ENCODE results near the gene LRAT. TPM values are rescaled to one million over a fixed set of nuclear protein-coding genes. Genes with fewer than 3 reads are reported as not detected.
"Not testable (repeated sequence)": the region's sequence is repeated elsewhere in the genome, so short reads cannot be mapped to it uniquely, and the experiment has no call there.

LRAT gene
- total and polyA plus RNA-seq, 4 donors = 0.27 to 0.50 TPM; not detected in 2

- H3K4me3 ChIP-seq (ENCODE audit: low read length in 2 of 2) = no peak overlapping the region
- no peaks in the 10 kb centered on the region for H3K36me3 ChIP-seq (ENCODE audit: control insufficient read depth in 1 of 2, insufficient read depth in 2 of 2, low read length in 1 of 2)
- no peaks in the 10 kb centered on the region for H3K27me3 ChIP-seq (ENCODE audit: control insufficient read depth in 1 of 2, insufficient read depth in 2 of 2, low read length in 1 of 2)
- no peak overlapping the region for H3K27ac ChIP-seq (ENCODE audit: low read depth in 1 of 2, low read length in 2 of 2)
- H3K9me3 ChIP-seq (ENCODE audit: control insufficient read depth, low read length) = no peaks in the 10 kb centered on the region
- no peak for DNase-seq
- intact Hi-C loops (cut with DNase I) = no loop called here
- H3K4me1 ChIP-seq (ENCODE audit: control insufficient read depth in 1 of 2, insufficient read depth in 2 of 2, low read length in 2 of 2) = no peaks in the 10 kb centered on the region
- no peak for ATAC-seq (ENCODE audit: low FRiP score)
Measured at GRCh38 chr4:154722262-154722661, 21.5 kb upstream of the LRAT start.

GRCh38 chr4:154723601-154724000 lies 20.2 kb upstream of the LRAT start:
- ATAC-seq (ENCODE audit: low FRiP score); H3K27me3 ChIP-seq (ENCODE audit: control insufficient read depth in 1 of 2, insufficient read depth in 2 of 2, low read length in 1 of 2); intact Hi-C loops (cut with DNase I); DNase-seq; H3K9me3 ChIP-seq (ENCODE audit: control insufficient read depth, low read length); H3K36me3 ChIP-seq (ENCODE audit: control insufficient read depth in 1 of 2, insufficient read depth in 2 of 2, low read length in 1 of 2); H3K4me1 ChIP-seq (ENCODE audit: control insufficient read depth in 1 of 2, insufficient read depth in 2 of 2, low read length in 2 of 2); H3K27ac ChIP-seq (ENCODE audit: low read depth in 1 of 2, low read length in 2 of 2); H3K4me3 ChIP-seq (ENCODE audit: low read length in 2 of 2): not testable (repeated sequence)
- WGBS, 2 donors = 77 to 81% methylated on average over 7 of the region's 7 CpGs

- H3K4me1 ChIP-seq (ENCODE audit: control insufficient read depth in 1 of 2, insufficient read depth in 2 of 2, low read length in 2 of 2) = no peaks in the 10 kb centered on the region
- H3K27ac ChIP-seq (ENCODE audit: low read depth in 1 of 2, low read length in 2 of 2) = no peak overlapping the region
- no peak for DNase-seq
- H3K27me3 ChIP-seq (ENCODE audit: control insufficient read depth in 1 of 2, insufficient read depth in 2 of 2, low read length in 1 of 2) = no peaks in the 10 kb centered on the region
- 42 to 46% methylated on average over 1 of the region's 1 CpG for WGBS, 2 donors
- H3K4me3 ChIP-seq (ENCODE audit: low read length in 2 of 2) = no peak overlapping the region
- intact Hi-C loops (cut with DNase I) = no loop called here
- no peaks in the 10 kb centered on the region for H3K36me3 ChIP-seq (ENCODE audit: control insufficient read depth in 1 of 2, insufficient read depth in 2 of 2, low read length in 1 of 2)
- no peak for ATAC-seq (ENCODE audit: low FRiP score)
- H3K9me3 ChIP-seq (ENCODE audit: control insufficient read depth, low read length) = no peaks in the 10 kb centered on the region
Measured at GRCh38 chr4:154727540-154727939, 16.3 kb upstream of the LRAT start.

GRCh38 chr4:154731756-154732155 lies 12.0 kb upstream of the LRAT start:
- ATAC-seq (ENCODE audit: low FRiP score) (no peak), DNase-seq (no peak)
- no peaks in the 10 kb centered on the region for H3K4me1 ChIP-seq (ENCODE audit: control insufficient read depth in 1 of 2, insufficient read depth in 2 of 2, low read length in 2 of 2)
- H3K27ac ChIP-seq (ENCODE audit: low read depth in 1 of 2, low read length in 2 of 2) = no peak overlapping the region
- H3K36me3 ChIP-seq (ENCODE audit: control insufficient read depth in 1 of 2, insufficient read depth in 2 of 2, low read length in 1 of 2) = no peaks in the 10 kb centered on the region
- intact Hi-C loops (cut with DNase I) = no loop called here
- H3K27me3 ChIP-seq (ENCODE audit: control insufficient read depth in 1 of 2, insufficient read depth in 2 of 2, low read length in 1 of 2) = no peaks in the 10 kb centered on the region
- H3K4me3 ChIP-seq (ENCODE audit: low read length in 2 of 2) = no peak overlapping the region
- H3K9me3 ChIP-seq (ENCODE audit: control insufficient read depth, low read length) = peaks cover 2% of the 10 kb centered on the region

- Histone ChIP-seq H3K27me3 (ENCODE audit: control insufficient read depth in 1 of 2, insufficient read depth in 2 of 2, low read length in 1 of 2) (no peaks in the 10 kb centered on the region), H3K4me1 (ENCODE audit: control insufficient read depth in 1 of 2, insufficient read depth in 2 of 2, low read length in 2 of 2) (no peaks in the 10 kb centered on the region), H3K9me3 (ENCODE audit: control insufficient read depth, low read length) (peaks cover 2% of the 10 kb centered on the region), H3K27ac (ENCODE audit: low read depth in 1 of 2, low read length in 2 of 2) (no peak overlapping the region), H3K4me3 (ENCODE audit: low read length in 2 of 2) (no peak overlapping the region), H3K36me3 (ENCODE audit: control insufficient read depth in 1 of 2, insufficient read depth in 2 of 2, low read length in 1 of 2) (no peaks in the 10 kb centered on the region)
- 77 to 85% methylated on average over 4 of the region's 4 CpGs for WGBS, 2 donors
- ATAC-seq (ENCODE audit: low FRiP score) (no peak), DNase-seq (no peak)
- intact Hi-C loops (cut with DNase I) = no loop called here
Measured at GRCh38 chr4:154732669-154733068, 11.1 kb upstream of the LRAT start.

GRCh38 chr4:154736770-154737169 lies 7.0 kb upstream of the LRAT start:
- 47 to 95% methylated on average over 1 of the region's 1 CpG for WGBS, 2 donors
- no peak overlapping the region for H3K27ac ChIP-seq (ENCODE audit: low read depth in 1 of 2, low read length in 2 of 2)
- no peak overlapping the region for H3K4me3 ChIP-seq (ENCODE audit: low read length in 2 of 2)
- no peak for DNase-seq
- no peaks in the 10 kb centered on the region for H3K27me3 ChIP-seq (ENCODE audit: control insufficient read depth in 1 of 2, insufficient read depth in 2 of 2, low read length in 1 of 2)
- no peaks in the 10 kb centered on the region for H3K4me1 ChIP-seq (ENCODE audit: control insufficient read depth in 1 of 2, insufficient read depth in 2 of 2, low read length in 2 of 2)
- no peak for ATAC-seq (ENCODE audit: low FRiP score)
- intact Hi-C loops (cut with DNase I) = no loop called here
- peaks cover 2% of the 10 kb centered on the region for H3K9me3 ChIP-seq (ENCODE audit: control insufficient read depth, low read length)
- H3K36me3 ChIP-seq (ENCODE audit: control insufficient read depth in 1 of 2, insufficient read depth in 2 of 2, low read length in 1 of 2) = no peaks in the 10 kb centered on the region

- DNase-seq = no peak
- no peak for ATAC-seq (ENCODE audit: low FRiP score)
- Histone ChIP-seq H3K4me3 (ENCODE audit: low read length in 2 of 2) (no peak overlapping the region), H3K4me1 (ENCODE audit: control insufficient read depth in 1 of 2, insufficient read depth in 2 of 2, low read length in 2 of 2) (no peaks in the 10 kb centered on the region), H3K36me3 (ENCODE audit: control insufficient read depth in 1 of 2, insufficient read depth in 2 of 2, low read length in 1 of 2) (no peaks in the 10 kb centered on the region), H3K27ac (ENCODE audit: low read depth in 1 of 2, low read length in 2 of 2) (no peak overlapping the region), H3K9me3 (ENCODE audit: control insufficient read depth, low read length) (no peaks in the 10 kb centered on the region), H3K27me3 (ENCODE audit: control insufficient read depth in 1 of 2, insufficient read depth in 2 of 2, low read length in 1 of 2) (no peaks in the 10 kb centered on the region)
- 14 to 26% methylated on average over 2 of the region's 2 CpGs for WGBS, 2 donors
- intact Hi-C loops (cut with DNase I) = no loop called here
Measured at GRCh38 chr4:154738426-154738825, 5.4 kb upstream of the LRAT start.

GRCh38 chr4:154739111-154739510 lies 4.7 kb upstream of the LRAT start:
- intact Hi-C loops (cut with DNase I) = no loop called here
- no peaks in the 10 kb centered on the region for H3K27me3 ChIP-seq (ENCODE audit: control insufficient read depth in 1 of 2, insufficient read depth in 2 of 2, low read length in 1 of 2)
- H3K9me3 ChIP-seq (ENCODE audit: control insufficient read depth, low read length) = no peaks in the 10 kb centered on the region
- no peak overlapping the region for H3K4me3 ChIP-seq (ENCODE audit: low read length in 2 of 2)
- H3K27ac ChIP-seq (ENCODE audit: low read depth in 1 of 2, low read length in 2 of 2) = no peak overlapping the region
- no peaks in the 10 kb centered on the region for H3K36me3 ChIP-seq (ENCODE audit: control insufficient read depth in 1 of 2, insufficient read depth in 2 of 2, low read length in 1 of 2)
- no peaks in the 10 kb centered on the region for H3K4me1 ChIP-seq (ENCODE audit: control insufficient read depth in 1 of 2, insufficient read depth in 2 of 2, low read length in 2 of 2)
- no peak for DNase-seq
- ATAC-seq (ENCODE audit: low FRiP score) = no peak

GRCh38 chr4:154740462-154740861 lies 3.3 kb upstream of the LRAT start:
- Histone ChIP-seq H3K4me1 (ENCODE audit: control insufficient read depth in 1 of 2, insufficient read depth in 2 of 2, low read length in 2 of 2) (no peaks in the 10 kb centered on the region), H3K9me3 (ENCODE audit: control insufficient read depth, low read length) (no peaks in the 10 kb centered on the region), H3K36me3 (ENCODE audit: control insufficient read depth in 1 of 2, insufficient read depth in 2 of 2, low read length in 1 of 2) (no peaks in the 10 kb centered on the region), H3K27ac (ENCODE audit: low read depth in 1 of 2, low read length in 2 of 2) (no peak overlapping the region), H3K27me3 (ENCODE audit: control insufficient read depth in 1 of 2, insufficient read depth in 2 of 2, low read length in 1 of 2) (no peaks in the 10 kb centered on the region), H3K4me3 (ENCODE audit: low read length in 2 of 2) (no peak overlapping the region)
- intact Hi-C loops (cut with DNase I) = no loop called here
- ATAC-seq (ENCODE audit: low FRiP score) (no peak), DNase-seq (no peak)
- WGBS, 2 donors = 88 to 90% methylated on average over 24 of the region's 24 CpGs
